Peyer's patch (tissue), 4 donors: ENCODE results near the gene MIEF2.

Experiments
- POLR2A ChIP-seq, 2 donors: fragments of 450-650 bp; IDR thresholded peaks; one replicate each; pipeline ENCODE4 v1.5.1; 2017; ENCODE audit warnings: antibody characterized with exemption in 2 of 2, mild to moderate bottlenecking in 2 of 2, moderate library complexity in 2 of 2
- TF ChIP-seq, protein P1 (sequence below), 6 experiments: fragments of 450-650 bp in 4 of 6; fragments of 200-600 bp in 2 of 6; sonication (generic) in 1 of 6; IDR thresholded peaks; one replicate each; pipeline ENCODE4 v1.5.1; 2017 to 2019; ENCODE audit warnings: antibody characterized with exemption in 6 of 6, mild to moderate bottlenecking in 3 of 6, moderate library complexity in 1 of 6

DNA sequence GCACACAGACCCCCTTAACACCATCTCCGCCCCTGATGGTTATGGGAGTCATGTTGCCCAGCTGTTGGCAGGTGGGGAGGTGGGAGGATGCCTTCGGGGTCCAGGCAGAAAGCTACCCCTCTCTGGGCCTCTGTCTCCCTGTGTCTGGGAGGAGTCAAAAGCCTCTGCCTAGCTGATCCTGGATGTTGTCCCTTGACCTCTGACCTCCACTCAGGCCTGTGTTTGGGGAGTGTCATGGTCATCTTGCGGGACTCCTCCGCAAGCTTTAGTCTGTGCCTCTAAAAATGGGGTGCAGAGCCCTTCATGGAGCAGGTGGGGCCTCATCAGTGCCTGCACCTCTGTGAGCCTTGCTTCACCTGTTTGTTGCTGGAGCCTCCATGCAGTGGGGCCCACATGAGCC is 31.2 kb upstream of the MIEF2 start:
- TF ChIP-seq, protein P1, sequence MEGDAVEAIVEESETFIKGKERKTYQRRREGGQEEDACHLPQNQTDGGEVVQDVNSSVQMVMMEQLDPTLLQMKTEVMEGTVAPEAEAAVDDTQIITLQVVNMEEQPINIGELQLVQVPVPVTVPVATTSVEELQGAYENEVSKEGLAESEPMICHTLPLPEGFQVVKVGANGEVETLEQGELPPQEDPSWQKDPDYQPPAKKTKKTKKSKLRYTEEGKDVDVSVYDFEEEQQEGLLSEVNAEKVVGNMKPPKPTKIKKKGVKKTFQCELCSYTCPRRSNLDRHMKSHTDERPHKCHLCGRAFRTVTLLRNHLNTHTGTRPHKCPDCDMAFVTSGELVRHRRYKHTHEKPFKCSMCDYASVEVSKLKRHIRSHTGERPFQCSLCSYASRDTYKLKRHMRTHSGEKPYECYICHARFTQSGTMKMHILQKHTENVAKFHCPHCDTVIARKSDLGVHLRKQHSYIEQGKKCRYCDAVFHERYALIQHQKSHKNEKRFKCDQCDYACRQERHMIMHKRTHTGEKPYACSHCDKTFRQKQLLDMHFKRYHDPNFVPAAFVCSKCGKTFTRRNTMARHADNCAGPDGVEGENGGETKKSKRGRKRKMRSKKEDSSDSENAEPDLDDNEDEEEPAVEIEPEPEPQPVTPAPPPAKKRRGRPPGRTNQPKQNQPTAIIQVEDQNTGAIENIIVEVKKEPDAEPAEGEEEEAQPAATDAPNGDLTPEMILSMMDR (IDR thresholded peaks at IDR 0.05) = no peak
- TF ChIP-seq POLR2A (IDR thresholded peaks at IDR 0.05) = no peak
